Osteoblast (primary cell): ENCODE measurements around the gene KCNG1. TPM values are rescaled to one million over a fixed set of nuclear protein-coding genes. Genes with fewer than 3 reads are reported as not detected.
A peak's percentile ranks its signal among the peaks of the same experiment; 100 is the strongest.

Experiments
- DNase-seq: peaks from one replicate; pipeline ENCODE4 v3.0.0; 2011; ENCODE audit warnings: low spot score, mixed read lengths; ENCODE audit not compliant: insufficient read length; ENCODE audit errors: missing footprints
- H2AFZ ChIP-seq: 2 replicates; pipeline ENCODE4 v1.6.0; 2011; ENCODE audit warnings: mild to moderate bottlenecking, low read length
- H3K27ac ChIP-seq: 2 replicates; pipeline ENCODE4 v1.5.1; 2011; ENCODE audit warnings: mild to moderate bottlenecking, low read depth, low read length, moderate library complexity
- H3K27me3 ChIP-seq: 2 replicates; pipeline ENCODE4 v1.6.0; 2012; ENCODE audit warnings: mild to moderate bottlenecking, control low read depth, inconsistent platforms, low read length, moderate library complexity; ENCODE audit not compliant: insufficient read depth
- H3K36me3 ChIP-seq: 2 replicates; pipeline ENCODE4 v1.5.1; 2011; ENCODE audit warnings: mild to moderate bottlenecking, low read length, control low read depth, moderate library complexity; ENCODE audit not compliant: insufficient read depth
- H3K4me1 ChIP-seq: 2 replicates; pipeline ENCODE4 v1.5.1; 2011; ENCODE audit warnings: mild to moderate bottlenecking, low read length, control low read depth, moderate library complexity; ENCODE audit not compliant: insufficient read depth
- H3K4me2 ChIP-seq: 2 replicates; pipeline ENCODE4 v1.6.0; 2011; ENCODE audit warnings: mild to moderate bottlenecking, low read length; ENCODE audit not compliant: insufficient read depth
- H3K4me3 ChIP-seq: fragments of 200-600 bp; sonication (generic); 3 replicates; pipeline ENCODE4 v1.5.1; 2012; ENCODE audit warnings: mild to moderate bottlenecking, low read length, inconsistent platforms; ENCODE audit not compliant: insufficient read depth
- H3K79me2 ChIP-seq: 2 replicates; pipeline ENCODE4 v1.6.0; 2012; ENCODE audit warnings: mild to moderate bottlenecking, low read length, control low read depth, inconsistent platforms; ENCODE audit not compliant: insufficient read depth
- H3K9me3 ChIP-seq: 2 replicates; pipeline ENCODE4 v1.5.1; 2011; ENCODE audit warnings: low read depth, low read length, control low read depth
- H4K20me1 ChIP-seq: 2 replicates; pipeline ENCODE4 v1.6.0; 2012; ENCODE audit warnings: mild to moderate bottlenecking, low read length, control low read depth; ENCODE audit not compliant: insufficient read depth
- total RNA-seq: library from RNA; depleted of rRNA; stranded (reverse); fragments of >200 nt; gene quantifications from 2 replicates; pipeline ENCODE4 v1.2.3, GENCODE V29; 2012
- TF ChIP-seq, protein P1 (sequence below): IDR thresholded peaks from 2 replicates; pipeline ENCODE4 v1.5.1; 2011; ENCODE audit warnings: mild to moderate bottlenecking, low read depth, low read length, moderate library complexity; ENCODE audit errors: extremely low read depth

KCNG1 gene
- total RNA-seq, 1 donor, result 16.3 TPM

DNA sequence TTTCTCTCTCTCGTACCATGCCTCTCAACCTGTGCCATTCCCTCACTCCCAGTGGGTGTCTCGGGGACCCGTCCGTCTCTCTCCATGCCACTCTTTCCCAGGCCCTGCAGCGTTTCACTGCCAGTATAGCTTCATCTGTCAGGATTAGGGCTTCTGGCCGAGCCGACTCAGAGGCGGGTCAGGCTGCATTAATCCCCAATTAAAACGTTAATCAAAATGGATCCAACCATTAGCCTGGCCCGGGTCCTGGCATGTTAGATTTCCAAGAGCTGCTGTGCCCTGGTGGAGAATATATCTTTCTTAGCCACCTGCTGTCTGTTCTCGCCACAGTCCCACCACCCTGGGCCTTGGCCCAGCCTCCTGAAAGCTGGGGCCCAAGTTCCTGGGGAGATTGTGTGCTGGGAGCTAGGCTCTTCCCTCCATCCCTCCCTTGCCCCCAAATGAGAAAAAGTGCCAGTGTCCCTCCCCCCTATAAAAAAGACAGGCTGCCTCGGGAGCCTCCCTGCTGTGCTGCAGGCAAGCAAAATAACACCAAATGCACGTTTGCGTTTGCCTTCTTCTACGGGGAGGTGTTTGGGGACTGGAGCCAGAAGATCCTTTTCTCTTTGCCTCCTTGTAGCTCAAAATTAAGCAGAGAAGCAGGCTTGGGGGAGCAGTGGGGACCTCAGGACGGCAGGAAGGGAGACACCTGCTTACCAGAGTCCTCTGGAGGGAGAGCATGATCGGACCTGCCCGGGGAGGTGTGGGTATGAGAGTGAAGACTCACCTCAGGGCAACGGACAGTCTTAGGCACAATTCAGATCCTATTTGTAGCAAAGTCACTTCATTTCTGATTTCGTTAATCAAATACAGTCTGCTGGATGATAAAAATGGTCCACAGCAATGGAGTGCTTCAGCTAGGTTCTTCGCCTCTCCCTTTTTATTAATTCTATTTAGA, 3.0 kb downstream of the KCNG1 start:
- no peak overlapping the region for H3K4me2 ChIP-seq
- no peaks in the 10 kb centered on the region for H3K36me3 ChIP-seq
- H3K9me3 ChIP-seq, result no peaks in the 10 kb centered on the region
- H3K27me3 ChIP-seq, result peaks cover 4% of the 10 kb centered on the region
- H3K27ac ChIP-seq, result no peak overlapping the region
- H3K4me3 ChIP-seq, result no peak overlapping the region
- TF ChIP-seq, protein P1, sequence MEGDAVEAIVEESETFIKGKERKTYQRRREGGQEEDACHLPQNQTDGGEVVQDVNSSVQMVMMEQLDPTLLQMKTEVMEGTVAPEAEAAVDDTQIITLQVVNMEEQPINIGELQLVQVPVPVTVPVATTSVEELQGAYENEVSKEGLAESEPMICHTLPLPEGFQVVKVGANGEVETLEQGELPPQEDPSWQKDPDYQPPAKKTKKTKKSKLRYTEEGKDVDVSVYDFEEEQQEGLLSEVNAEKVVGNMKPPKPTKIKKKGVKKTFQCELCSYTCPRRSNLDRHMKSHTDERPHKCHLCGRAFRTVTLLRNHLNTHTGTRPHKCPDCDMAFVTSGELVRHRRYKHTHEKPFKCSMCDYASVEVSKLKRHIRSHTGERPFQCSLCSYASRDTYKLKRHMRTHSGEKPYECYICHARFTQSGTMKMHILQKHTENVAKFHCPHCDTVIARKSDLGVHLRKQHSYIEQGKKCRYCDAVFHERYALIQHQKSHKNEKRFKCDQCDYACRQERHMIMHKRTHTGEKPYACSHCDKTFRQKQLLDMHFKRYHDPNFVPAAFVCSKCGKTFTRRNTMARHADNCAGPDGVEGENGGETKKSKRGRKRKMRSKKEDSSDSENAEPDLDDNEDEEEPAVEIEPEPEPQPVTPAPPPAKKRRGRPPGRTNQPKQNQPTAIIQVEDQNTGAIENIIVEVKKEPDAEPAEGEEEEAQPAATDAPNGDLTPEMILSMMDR, result no peak
- H3K79me2 ChIP-seq, result peaks cover 3% of the 10 kb centered on the region
- peaks cover 17% of the 10 kb centered on the region for H3K4me1 ChIP-seq
- H4K20me1 ChIP-seq, result peaks cover under 1% of the 10 kb centered on the region
- no peak overlapping the region for H2AFZ ChIP-seq
- DNase-seq, result peak; percentile 71

DNA sequence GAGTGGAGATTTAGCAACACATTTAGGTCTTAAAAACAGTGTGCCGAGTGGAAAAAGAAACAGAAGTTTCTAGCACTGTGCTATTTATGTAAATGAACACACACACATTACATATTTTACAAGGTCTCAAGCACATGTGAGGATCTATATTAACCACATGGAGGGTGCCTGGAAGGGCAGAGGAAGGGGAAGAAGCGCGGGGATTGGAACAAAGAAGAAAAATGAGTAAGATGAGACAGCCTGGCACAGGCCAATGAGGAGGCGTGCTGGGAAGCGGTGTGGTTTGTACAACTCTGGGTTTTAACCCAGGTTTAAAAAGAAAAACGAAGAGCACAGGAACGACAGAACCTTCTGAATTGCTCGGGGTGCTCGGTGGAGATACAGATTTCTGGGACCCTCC, 5.7 kb downstream of the KCNG1 start:
- no peak overlapping the region for H3K4me2 ChIP-seq
- H3K4me3 ChIP-seq, result no peak overlapping the region
- H3K9me3 ChIP-seq, result no peaks in the 10 kb centered on the region
- no peak for DNase-seq
- TF ChIP-seq, protein P1, result no peak
- no peaks in the 10 kb centered on the region for H3K36me3 ChIP-seq
- peak overlapping the region; percentile 18 for H2AFZ ChIP-seq
- no peak overlapping the region for H3K27ac ChIP-seq
- peaks cover 3% of the 10 kb centered on the region for H3K79me2 ChIP-seq
- peaks cover 6% of the 10 kb centered on the region for H4K20me1 ChIP-seq
- no peaks in the 10 kb centered on the region for H3K27me3 ChIP-seq
- peaks cover 15% of the 10 kb centered on the region for H3K4me1 ChIP-seq

DNA sequence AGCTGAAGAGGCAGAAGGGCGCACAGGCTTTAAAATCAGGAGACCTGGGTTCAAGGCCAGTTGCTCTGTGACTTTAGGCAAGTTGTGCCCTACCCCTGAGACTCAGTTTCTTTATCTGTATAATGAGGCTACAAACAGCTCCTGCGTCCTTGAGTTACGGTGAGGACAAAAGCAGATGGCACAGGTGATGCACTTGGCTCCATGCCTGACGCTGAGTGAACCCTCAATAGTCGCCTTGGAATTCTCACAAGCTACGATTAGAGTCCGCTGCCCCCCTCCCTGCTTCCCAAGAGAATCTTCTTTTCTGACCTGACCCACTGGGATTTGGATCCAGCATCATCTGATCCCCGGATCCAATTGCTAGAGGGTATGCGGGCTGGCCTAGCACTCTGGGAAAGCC, 6.4 kb downstream of the KCNG1 start:
- Histone ChIP-seq H2AFZ (no peak overlapping the region), H3K4me1 (peaks cover 14% of the 10 kb centered on the region), H4K20me1 (peaks cover 6% of the 10 kb centered on the region), H3K79me2 (no peaks in the 10 kb centered on the region), H3K27me3 (no peaks in the 10 kb centered on the region), H3K27ac (no peak overlapping the region), H3K4me2 (no peak overlapping the region), H3K4me3 (no peak overlapping the region), H3K9me3 (no peaks in the 10 kb centered on the region), H3K36me3 (no peaks in the 10 kb centered on the region)
- TF ChIP-seq, protein P1, result no peak
- DNase-seq, result no peak
